Globus pallidus (tissue), 1 donor: ENCODE data around the gene RTP2.

Experiments
- DNase-seq: peaks from one replicate; pipeline ENCODE4 v3.0.0-alpha.2; 2015; ENCODE audit warnings: low spot score

The RTP2 gene

DNA sequence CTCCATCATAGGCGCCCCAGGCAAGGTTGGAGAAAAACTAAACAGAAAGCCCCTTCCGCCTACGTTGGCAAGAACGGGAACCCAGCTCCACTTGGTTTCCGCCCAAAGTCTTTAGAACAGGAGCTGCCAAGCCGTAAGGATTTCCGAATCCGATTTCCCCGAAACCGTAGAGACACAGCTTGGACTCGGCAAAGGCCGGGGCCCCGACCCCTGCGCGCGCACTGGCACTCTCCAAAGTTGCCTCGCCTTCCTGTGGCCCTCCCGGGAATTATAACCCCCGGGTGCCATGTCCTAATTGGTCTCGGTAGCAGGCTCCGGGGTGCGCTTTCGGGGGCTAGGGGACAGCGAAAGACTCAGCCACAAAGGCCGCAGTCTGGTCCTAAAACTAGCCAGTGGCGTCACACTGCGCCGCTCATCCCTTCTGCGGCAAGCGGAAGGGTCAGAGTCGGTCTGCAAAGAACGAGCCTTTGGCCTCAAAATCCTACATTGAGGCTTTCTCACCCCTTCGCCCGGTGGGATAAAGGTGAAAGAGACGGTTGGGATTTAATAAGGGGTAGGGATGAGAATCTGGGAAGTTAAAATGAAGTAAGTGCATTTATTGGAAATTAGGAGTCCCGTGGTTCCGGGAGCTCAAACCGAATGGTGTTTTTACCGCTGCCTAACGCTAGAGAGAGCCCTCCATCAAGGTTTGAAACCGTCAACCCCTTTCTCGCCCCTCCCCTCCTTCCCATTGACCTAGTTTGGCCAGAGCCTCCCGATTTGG is 36.2 kb upstream of the RTP2 start:
- DNase-seq, result peak; percentile 95

DNA sequence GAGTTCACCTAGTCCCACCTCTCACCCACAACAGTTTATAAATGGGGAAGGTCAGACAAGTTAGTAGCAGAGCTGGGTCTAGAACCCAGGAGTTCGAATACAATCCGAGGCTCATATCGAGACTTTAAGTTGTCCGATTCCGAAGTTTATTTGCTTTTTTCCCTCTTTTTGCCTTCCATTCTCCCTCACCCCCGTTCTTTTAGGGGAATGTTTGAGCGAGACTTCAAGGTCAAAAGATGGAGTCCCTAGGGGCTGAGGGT is 35.6 kb upstream of the RTP2 start:
- DNase-seq, result no peak

DNA sequence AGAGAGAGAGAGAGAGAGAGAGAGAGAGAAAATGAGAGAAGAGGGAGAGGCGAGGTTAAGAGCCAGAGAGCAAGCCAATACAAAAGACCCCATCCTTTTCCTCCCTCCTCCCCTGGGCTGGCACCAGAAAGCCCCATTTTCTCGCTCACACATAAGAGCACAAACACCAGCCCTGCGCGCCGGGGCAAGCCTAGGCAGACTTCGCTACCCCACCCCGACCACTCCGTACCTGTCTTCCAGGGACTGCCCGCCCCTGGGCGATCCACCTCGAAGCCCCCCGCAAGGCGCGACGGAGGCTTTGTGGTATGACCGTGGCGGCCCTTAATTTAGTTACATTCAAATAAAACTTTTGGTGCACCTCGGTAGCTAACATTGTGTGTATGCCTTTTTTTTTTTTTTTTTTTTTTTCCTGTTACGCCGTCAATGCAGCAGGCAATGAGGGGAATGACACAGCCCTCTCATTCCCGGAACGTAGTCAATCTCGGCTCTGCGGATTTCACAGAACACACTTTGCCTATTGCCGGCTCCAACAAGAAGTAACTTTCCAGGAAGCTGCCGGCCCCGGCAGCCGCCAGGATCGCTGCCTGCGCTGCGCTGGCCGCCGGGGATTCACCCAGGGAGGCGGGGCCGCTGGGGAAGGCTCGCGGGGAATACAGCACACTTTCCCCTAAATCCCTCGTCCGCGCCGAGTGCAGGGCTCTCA is 35.2 kb upstream of the RTP2 start:
- DNase-seq, result peak; percentile 59

DNA sequence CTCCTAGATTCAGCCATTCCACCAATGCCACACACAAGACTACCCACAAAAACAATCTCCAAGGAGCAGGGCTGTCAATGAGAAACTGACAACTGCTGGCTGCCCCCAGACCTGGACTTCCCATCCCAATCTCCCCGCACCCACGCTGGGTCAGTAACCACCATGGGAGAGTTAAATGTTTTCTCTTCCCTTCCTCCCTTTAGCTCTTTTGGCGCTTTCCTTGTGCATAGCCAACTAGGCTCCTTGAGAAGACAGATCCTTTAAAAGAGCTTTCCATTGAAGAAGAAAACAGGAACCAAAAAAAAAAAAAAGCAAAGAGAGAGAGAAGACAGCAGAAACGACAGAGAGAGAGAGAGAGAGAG is 34.6 kb upstream of the RTP2 start:
- DNase-seq, result peak; percentile 47

DNA sequence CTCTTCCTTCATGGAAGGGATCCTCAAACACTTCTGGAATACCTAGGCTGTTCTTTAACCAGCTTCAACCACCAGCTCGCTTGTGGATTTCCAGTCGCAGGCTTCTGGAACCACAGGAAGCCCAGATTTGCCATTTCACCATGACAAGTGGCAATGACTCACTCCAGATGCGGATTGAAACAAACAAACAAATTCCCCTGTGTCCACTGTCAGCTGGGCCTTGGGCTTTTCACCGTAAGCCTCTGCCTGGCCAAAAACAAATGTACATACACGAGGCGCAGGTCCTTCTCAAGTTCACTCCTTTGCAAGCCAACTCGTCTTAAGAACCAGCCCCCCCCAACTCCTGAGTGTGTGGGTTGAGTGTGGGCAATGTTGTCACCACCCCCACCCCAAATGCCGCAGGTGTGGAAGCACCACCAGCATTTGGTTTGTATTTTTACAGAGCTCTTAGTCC is 34.1 kb upstream of the RTP2 start:
- peak; percentile 57 for DNase-seq

DNA sequence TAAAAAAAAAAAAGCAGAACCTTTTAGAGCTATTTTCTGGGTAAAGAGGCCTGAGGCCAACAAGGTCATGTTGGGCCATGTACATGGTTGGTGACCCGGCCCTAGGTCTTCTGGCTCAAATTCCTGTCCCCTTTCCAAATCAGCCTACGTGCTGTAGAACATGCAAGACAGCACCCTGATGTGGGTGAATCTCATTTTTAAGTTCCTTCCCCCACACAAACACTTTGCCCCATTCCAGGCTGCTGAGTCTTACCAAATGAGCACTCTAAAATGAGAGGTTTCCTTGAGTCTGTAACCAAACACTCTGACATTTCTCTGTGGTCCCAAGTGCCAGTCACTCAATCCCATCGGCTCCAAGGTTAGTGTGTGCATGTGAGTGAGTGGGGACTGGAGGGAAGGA is 33.5 kb upstream of the RTP2 start:
- DNase-seq, result no peak

DNA sequence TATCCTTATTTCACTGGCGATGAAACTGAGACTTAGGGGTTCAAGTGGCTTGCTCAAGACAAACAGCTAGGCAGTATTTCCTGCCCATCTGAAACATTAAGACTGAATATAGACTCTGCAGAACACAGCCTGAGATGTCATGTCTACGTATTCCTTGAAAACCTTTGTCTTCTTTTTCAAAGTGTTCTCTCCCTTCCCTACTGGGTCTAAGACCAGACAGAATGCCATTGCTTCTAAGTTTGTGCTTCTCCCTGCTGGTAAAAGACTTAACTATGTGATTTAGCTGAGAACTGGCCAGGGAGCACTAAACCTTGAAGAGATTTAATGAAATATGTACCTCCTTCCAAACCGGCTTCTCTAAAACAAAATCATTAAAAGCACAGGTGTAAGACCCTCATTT is 33.0 kb upstream of the RTP2 start:
- no peak for DNase-seq

DNA sequence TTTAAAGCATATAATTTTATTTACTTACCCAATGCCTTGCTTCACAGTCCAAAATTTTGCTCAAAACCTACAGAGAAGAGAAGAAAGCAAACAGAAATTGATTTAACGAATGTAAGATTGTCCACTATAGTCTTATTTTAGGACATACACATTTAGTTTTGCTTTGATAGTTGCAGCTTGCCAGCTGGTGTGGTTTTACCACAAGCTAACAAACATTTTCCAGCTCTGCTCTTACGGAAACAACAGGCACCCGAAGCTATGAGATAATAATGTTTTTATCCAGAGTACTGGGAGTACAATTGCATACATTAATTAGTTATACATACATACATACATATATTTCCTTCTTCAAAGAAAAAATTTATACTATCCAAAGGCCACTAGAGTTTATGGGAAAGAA is 32.5 kb upstream of the RTP2 start:
- no peak for DNase-seq

DNA sequence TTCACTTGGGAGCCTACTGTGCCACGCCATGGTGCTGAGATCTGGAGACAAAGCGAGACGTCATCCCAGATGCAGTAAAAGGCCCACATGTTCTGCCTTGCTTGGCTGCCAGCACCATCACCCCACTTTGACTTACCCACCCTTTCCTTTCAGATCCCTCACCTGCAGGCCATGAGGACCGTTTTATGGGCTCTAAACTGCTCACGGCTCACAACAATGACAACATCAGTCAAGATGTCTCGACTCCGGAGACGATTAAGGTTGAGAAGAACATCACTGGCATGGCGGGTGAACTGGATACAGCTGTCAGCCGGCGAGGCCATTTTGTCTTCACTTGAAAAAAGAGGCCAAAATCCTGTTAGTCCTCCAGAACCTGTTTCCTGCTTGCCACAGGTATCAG is 31.0 kb upstream of the RTP2 start:
- DNase-seq, result no peak

DNA sequence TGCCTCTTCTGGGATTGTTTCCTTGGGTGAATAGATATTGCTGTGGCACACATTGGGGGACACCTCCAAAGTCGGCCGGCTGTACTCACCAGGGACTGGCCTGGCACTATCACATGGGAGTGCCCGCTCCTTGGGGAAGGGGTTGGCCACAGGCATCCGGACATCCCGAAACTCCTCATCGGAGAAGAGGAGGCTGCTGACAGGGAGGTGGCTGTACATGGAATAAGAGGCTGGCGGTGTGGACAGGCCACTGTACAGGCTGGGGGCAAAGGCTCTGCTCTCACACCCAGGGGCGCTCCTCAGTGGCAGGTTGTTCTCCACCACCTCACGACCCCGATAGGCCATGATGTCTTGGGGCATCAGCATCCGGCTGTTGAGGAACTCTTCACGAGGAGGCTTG is 27.2 kb upstream of the RTP2 start:
- no peak for DNase-seq

DNA sequence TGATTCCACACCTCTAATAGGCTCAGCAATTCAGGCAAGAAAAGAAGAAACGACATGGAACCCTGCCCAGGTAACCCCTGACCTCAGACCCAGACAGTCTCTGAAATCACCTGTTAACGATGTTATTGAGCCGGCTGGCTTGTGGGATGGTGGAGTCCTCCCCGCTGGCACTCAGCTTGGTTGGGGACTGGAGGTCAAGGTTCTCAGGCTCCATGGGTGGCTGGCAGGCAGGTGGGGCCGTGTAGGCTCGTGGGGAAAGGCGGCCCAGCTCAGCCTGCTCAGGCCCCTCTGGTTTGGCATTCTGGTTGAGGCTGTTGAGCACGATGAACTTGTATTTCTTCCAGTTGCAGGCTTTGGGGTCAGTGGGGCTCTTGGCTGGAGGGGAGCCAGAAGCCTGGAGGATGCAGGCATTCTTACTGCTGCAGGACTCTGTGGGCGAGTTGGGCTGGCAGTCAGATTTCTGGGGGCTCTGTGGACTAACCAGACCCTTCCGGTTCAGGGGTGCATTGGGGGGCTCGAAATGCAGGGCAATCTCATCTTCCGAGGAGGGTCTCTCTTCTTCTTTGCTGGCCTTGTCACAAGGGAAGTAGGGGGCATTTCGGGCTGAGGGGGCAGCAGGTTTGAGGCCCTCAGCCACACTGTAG is 26.7 kb upstream of the RTP2 start:
- DNase-seq, result no peak

DNA sequence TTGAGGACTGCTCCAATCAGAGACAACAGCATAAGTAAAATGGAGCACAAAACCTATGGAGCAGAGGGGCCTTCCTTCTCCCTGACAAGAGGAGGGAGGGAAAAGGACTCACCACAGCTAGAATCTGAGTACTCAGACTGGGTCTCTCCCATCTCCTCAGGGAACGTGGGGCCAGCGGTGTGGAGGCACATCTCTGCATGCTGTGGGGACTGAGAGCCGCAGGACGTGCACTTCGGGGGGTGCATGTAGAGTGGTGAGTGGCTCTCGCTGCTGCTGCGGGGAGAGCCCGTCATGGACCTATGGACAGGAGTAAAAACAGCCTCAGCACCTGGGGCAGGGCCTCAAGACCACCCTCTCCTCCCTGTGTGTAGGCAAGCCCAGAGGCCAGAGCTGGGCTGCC is 25.9 kb upstream of the RTP2 start:
- DNase-seq, result no peak

DNA sequence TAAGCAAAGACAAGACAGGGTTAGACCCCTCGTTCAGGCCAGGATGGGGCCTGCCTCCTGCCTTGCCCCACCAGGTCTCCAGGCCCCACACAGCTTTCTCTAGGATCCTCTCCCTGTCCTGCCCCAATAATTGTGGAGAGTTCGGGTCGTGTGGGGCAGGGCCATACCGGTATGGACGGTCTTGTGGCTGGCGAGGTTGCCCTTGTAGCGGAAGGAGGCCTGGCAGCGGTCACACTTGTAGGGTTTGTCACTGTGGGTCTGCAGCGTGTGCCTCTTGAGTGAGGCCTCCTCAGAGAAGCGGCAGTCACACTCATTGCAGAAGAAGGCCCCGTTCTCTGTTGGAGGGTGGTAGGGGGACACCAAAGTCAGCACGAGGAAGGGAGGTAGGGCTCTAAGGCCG is 24.2 kb upstream of the RTP2 start:
- no peak for DNase-seq

DNA sequence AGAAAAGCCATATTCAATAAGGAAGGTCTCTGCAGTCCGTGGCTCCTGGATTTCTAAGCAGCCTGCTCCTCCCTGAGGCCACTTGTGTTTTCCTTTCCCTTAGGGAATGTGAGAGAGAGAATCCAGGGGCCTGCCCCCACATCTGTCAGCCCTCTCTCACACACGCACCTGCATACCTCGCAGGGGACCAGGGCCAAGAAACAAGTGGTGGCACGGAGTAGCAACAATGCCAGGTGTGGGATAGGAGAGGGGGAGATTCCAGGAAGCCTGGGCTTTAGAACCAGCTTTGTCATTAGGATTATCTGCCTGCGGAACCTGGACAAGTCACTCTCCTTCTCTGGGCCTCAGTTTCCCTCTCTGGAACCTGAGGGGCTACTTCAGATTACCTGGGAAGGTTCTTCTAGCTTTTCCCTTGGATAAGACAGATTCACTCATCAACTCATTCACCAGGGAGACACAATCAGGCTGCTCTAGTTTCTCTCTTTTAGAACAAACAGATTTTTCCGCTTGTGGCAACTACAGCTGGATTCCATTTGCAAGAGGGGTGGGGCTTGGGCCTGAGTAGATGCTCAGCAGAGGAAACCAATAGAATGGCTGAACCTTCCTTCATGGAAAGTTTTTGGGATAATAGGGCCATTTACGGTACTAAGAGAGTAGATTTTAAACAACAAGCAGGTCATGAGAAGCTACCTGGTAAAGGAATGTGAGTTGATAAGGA is 23.5 kb upstream of the RTP2 start:
- DNase-seq, result no peak

DNA sequence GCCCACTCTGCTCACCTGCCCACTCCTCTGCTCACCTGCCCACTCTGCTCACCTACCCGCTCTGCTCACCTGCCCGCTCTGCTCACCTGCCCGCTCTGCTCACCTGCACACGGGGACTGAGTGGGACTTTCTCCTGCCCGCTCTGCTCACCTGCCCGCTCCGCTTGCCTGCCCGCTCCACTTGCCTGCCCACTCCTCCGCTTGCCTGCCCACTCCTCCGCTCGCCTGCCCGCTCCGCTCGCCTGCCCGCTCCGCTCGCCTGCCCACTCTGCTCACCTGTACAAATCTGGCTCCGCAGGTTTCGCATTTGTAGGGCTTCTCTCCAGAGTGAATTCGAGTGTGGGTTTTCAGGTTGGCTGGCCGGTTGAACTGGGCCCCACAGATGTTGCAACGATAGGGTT is 22.9 kb upstream of the RTP2 start:
- DNase-seq, result no peak

DNA sequence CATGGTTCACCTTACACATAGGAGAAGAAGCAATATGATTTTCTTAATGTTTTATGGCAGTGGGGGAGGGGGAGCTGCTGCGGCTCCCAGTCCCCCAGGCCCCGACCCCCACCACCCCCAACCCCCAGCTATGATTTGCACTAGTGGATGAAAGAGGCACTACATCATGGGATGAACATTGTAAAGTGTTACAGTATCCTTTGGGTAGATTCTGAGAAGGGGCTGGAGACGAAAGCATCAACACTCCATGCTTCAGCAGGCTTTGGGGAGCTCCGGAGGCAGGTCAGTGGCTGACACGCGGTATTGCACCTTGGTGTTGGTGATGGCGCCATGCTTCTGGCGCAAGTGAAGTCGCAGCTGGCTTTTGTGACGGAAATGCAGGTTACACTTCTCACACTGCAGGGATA is 19.9 kb upstream of the RTP2 start:
- no peak for DNase-seq

DNA sequence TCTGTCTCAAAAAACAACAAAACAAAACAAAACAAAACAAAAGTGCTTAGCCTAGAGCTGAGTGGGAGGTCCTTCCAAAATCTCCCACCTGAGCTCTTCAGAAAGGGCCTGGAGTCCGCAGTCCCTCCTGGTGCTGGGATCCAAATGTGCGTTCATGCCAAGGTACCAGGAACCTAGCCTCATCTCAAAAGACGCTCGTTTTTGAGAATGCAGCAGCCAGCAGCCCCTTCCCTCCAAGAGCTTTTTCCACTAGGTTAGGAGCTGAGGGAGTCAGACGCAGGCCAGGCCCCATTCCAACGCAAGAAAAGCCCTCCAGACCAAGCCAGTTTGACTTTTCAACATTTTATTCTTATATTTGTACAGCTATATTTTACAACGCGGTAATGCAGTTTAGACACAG is 18.7 kb upstream of the RTP2 start:
- DNase-seq, result no peak

DNA sequence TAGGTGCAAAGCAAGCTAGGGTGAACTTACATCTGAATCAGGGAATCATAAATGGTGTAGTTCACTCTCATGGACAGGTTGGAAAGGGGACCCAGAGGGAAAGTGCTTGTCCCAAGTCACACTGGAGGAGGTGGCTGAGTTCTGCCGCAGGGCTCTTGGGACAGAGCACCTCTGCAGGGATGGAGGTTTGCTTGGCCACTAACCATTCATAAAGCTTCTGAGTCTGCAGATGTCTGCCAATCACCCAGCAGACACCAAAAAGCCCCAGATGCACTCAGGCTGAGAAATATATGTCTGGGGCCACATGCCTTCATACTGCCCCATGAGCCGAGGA is 17.9 kb upstream of the RTP2 start:
- no peak for DNase-seq

DNA sequence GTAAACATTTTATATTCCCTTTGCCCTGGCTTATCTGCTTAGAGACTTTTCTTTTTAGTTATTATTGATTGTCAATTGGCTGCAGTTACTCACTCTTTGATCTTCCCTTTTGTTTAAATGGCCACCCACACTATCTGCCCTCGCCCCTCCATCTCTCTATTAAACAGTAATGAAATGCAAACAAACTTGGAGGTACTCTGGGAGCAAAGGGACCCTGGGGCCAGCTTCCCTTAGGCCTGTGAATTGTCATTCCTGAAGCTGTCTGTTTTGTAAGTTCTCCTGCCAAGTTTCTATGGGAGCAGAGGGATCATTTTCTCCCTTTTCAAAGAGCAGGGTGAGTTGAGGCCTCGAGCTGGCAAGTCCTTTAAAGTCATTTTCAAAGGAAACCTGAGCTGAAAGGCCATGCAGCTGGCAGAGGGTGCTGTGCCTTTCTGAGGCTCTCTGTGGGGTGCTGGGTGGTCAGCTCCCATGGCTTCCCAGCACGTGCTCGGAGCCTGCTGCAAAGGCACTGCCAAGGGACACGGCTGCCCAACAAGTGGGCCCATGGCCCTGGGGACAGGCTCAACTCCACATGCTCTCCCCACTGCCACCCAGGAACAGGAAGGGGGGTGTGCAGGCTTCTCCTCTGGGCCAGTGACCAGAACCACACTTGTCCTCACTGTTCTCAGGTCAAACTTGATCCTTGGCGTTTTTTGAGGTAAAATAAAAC is 17.4 kb upstream of the RTP2 start:
- peak; percentile 66 for DNase-seq

DNA sequence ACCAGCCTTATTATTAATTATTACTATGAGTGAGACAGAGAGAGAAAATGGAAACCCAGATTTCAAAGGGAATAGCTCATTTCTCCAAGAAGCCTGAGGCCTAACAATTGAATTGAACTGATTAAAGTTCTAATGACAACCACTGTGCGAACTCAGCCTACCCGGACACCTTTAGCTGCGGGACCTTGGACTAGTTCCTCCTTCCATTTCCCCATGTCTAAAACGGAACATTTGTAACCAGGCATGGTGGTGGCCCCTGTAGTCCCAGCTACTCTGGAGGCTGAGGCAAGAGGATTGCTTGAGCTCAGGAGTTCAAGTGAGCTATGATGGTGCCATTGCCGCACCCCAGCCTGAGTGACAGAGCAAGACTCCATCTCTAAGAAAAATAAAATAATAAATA is 16.4 kb upstream of the RTP2 start:
- no peak for DNase-seq

DNA sequence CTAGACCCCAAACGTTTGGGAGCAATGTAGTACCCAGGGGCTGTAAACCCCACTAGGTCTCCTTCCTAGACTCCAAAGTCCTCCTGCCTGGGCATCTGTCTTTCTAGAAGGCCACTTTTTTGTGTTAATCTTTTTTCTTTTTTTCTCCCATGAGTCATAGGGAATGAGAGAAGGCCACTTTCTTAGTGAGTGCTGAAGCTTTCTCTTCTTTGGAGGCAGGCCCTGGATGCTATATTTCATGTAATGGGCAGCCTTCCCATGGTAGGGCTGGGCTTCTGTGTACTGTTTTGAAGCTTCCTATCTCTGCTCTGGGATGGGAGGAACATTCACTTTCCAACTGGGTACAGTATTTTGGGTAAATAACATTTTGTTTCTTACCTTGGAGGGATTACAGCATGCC is 15.2 kb upstream of the RTP2 start:
- DNase-seq, result no peak

DNA sequence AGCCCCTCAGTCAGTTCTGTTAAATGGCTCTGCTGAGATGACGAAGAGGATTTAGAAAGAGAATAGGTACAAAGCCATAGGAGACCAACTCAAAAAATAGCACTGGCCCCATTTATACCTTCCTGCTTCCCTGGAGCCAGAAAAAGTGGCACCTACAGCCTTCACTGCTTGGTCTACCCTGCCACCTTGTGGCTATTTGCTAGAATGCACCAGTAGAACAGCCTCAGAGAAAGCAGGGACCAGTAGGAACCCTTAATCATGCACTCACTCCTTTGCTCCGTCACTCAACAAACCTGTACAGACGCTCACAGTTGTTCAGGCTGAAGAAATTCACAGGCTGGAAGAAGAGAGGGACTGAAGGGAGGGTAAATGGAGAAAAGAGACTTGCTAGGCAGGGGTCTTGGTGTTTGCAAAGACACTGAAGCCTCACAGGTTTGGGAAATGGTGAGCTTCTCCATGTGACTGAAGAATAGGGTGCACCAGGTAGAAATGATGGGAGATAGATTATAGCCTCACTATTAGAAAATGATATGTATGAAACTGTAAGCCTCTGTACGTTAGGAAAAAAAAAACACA is 12.1 kb upstream of the RTP2 start:
- DNase-seq, result peak; percentile 60
